Kidney capillary endothelial cell (primary cell): ENCODE measurements around the gene CLPTM1.
"Not testable (repeated sequence)": the region's sequence is repeated elsewhere in the genome, so short reads cannot be mapped to it uniquely, and the experiment has no call there.

Experiments
- DNase-seq: peaks from one replicate; pipeline ENCODE4 v3.0.0-alpha.2; 2018; ENCODE audit warnings: low spot score

CLPTM1 gene

GRCh38 chr19:44954649-44955504, at the start of gene CLPTM1:
TSS of gene CLPTM1 (plus strand) at chr19:44955380. CDS start at chr19:44955396, 16 bp downstream.
- peak; percentile 96 for DNase-seq

DNA sequence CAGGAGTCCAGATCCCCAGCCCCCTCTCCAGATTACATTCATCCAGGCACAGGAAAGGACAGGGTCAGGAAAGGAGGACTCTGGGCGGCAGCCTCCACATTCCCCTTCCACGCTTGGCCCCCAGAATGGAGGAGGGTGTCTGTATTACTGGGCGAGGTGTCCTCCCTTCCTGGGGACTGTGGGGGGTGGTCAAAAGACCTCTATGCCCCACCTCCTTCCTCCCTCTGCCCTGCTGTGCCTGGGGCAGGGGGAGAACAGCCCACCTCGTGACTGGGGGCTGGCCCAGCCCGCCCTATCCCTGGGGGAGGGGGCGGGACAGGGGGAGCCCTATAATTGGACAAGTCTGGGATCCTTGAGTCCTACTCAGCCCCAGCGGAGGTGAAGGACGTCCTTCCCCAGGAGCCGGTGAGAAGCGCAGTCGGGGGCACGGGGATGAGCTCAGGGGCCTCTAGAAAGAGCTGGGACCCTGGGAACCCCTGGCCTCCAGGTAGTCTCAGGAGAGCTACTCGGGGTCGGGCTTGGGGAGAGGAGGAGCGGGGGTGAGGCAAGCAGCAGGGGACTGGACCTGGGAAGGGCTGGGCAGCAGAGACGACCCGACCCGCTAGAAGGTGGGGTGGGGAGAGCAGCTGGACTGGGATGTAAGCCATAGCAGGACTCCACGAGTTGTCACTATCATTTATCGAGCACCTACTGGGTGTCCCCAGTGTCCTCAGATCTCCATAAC, 49.6 kb upstream of the CLPTM1 start, which contains the start of gene APOE:
Gene APOE (plus strand): TSS at position 360 of the 724 bp plus-strand sequence. CDS start 829 bp downstream, outside the sequence.
- no peak for DNase-seq

DNA sequence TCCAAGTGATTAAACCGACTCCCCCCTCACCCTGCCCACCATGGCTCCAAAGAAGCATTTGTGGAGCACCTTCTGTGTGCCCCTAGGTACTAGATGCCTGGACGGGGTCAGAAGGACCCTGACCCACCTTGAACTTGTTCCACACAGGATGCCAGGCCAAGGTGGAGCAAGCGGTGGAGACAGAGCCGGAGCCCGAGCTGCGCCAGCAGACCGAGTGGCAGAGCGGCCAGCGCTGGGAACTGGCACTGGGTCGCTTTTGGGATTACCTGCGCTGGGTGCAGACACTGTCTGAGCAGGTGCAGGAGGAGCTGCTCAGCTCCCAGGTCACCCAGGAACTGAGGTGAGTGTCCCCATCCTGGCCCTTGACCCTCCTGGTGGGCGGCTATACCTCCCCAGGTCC, 47.6 kb upstream of the CLPTM1 start:
- no peak for DNase-seq

DNA sequence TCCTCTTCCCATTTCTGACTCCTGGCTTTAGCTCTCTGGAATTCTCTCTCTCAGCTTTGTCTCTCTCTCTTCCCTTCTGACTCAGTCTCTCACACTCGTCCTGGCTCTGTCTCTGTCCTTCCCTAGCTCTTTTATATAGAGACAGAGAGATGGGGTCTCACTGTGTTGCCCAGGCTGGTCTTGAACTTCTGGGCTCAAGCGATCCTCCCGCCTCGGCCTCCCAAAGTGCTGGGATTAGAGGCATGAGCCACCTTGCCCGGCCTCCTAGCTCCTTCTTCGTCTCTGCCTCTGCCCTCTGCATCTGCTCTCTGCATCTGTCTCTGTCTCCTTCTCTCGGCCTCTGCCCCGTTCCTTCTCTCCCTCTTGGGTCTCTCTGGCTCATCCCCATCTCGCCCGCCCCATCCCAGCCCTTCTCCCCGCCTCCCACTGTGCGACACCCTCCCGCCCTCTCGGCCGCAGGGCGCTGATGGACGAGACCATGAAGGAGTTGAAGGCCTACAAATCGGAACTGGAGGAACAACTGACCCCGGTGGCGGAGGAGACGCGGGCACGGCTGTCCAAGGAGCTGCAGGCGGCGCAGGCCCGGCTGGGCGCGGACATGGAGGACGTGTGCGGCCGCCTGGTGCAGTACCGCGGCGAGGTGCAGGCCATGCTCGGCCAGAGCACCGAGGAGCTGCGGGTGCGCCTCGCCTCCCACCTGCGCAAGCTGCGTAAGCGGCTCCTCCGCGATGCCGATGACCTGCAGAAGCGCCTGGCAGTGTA, 46.9 kb upstream of the CLPTM1 start:
- DNase-seq = no peak

DNA sequence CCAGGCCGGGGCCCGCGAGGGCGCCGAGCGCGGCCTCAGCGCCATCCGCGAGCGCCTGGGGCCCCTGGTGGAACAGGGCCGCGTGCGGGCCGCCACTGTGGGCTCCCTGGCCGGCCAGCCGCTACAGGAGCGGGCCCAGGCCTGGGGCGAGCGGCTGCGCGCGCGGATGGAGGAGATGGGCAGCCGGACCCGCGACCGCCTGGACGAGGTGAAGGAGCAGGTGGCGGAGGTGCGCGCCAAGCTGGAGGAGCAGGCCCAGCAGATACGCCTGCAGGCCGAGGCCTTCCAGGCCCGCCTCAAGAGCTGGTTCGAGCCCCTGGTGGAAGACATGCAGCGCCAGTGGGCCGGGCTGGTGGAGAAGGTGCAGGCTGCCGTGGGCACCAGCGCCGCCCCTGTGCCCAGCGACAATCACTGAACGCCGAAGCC, 46.3 kb upstream of the CLPTM1 start:
- no peak for DNase-seq

- no peak for DNase-seq
These were observed 45.4 kb upstream of the CLPTM1 start for GRCh38 chr19:44909775-44910174.

GRCh38 chr19:44911896-44912295, 43.3 kb upstream of the CLPTM1 start:
- DNase-seq = not testable (repeated sequence)

- no peak for DNase-seq
These were observed 42.3 kb upstream of the CLPTM1 start for GRCh38 chr19:44912854-44913253.

- DNase-seq = not testable (repeated sequence)
These were observed 41.4 kb upstream of the CLPTM1 start for GRCh38 chr19:44913512-44914432.

GRCh38 chr19:44914433-44915206, 40.6 kb upstream of the CLPTM1 start, which contains the start of gene APOC1:
TSS of gene APOC1 (plus strand) at chr19:44914608. CDS start at chr19:44914892, 284 bp downstream.
- DNase-seq = peak; percentile 72

DNA sequence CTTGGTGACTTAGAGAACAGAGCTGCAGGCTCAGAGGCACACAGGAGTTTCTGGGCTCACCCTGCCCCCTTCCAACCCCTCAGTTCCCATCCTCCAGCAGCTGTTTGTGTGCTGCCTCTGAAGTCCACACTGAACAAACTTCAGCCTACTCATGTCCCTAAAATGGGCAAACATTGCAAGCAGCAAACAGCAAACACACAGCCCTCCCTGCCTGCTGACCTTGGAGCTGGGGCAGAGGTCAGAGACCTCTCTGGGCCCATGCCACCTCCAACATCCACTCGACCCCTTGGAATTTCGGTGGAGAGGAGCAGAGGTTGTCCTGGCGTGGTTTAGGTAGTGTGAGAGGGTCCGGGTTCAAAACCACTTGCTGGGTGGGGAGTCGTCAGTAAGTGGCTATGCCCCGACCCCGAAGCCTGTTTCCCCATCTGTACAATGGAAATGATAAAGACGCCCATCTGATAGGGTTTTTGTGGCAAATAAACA, 30.9 kb upstream of the CLPTM1 start:
- no peak for DNase-seq

DNA sequence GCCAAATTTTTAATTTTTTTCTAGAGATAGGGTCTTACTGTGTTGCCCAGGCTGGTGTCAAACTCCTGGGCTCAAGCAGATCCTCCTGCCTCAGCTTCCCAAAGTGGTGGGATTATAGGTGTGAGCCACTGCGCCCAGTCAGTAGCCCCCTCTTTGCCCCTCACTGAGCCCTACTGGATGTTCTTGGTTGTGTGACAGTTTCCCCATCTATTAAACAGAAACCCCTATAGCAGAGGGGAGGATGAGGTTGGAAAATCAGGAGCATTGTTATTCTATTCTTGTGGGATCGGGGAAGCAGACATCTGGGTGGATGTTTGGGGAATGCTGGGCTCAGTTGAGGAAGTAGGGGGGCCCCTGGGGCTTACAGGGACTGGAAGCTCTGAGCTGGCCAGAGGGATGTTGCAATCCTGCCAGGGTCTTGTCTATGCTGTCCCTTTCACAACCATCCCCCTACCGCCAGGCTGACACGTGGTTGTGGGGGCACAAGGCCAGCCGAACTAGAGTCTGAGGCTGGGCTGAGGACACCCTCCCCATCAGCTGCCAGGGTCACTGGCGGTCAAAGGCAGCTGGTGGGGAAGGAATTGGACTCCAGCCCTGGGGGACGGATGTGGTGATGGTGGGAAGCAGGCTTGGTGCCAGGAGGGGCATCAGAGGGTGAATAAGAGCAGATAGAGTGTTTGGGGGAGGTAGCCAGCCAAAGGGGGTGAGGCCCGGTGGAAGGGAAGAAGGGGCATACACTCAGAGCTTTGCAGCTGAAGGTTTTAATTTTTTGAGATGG, 29.9 kb upstream of the CLPTM1 start:
- no peak for DNase-seq

DNA sequence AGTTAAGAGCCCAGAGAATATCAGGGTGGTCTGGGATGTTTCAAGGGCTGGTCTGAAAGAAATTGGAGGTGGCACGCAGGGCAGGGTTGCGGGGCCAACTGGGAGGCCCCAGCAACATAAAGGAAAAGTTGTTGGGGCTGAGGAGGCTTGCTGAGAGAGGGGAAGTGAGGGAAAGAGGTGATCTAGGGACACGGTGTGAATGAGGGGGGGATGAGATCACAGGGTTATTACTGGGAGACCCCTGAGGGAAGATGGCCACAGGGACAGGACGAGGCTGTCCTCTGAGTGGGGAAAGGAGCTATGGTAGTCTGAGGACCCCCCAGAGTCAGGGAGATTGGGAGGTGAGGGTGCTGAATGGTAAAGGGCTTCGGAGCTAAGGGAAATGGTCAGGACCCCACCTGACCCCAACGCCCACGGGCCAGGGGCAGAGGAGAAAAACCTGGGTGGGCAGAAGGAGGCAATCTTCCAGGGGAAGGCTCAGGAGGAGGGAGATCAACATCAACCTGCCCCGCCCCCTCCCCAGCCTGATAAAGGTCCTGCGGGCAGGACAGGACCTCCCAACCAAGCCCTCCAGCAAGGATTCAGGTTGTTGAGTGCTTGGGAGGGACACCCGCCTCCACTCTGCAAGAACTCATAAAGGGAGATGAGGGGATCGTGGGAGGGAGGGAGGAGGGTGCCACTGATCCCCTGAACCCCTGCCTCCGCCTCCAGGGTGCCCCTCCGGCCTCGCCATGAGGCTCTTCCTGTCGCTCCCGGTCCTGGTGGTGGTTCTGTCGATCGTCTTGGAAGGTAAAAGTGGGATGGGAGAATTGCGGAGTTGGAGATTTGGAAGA, 28.7 kb upstream of the CLPTM1 start:
- not testable (repeated sequence) for DNase-seq

GRCh38 chr19:44927746-44928145, 27.4 kb upstream of the CLPTM1 start:
- no peak for DNase-seq

DNA sequence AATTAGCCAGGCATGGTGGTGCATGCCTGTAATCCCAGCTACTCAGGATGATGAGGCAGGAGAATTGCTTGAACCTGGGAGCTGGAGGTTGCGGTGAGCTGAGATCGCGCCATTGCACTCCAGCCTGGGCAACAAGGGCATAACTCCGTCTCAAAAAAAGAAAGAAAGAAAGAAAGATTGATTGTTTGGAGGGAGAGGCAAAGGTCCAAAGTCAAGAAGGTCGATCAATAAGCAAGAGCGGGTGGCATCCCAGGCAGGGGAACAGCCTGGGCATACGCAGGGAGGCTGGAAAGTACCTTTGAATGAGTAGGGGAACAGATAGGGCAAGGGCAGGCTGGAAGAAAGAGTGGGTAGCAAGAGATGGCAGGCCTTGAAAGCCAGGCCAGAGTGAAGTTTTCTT, 25.1 kb upstream of the CLPTM1 start:
- no peak for DNase-seq

DNA sequence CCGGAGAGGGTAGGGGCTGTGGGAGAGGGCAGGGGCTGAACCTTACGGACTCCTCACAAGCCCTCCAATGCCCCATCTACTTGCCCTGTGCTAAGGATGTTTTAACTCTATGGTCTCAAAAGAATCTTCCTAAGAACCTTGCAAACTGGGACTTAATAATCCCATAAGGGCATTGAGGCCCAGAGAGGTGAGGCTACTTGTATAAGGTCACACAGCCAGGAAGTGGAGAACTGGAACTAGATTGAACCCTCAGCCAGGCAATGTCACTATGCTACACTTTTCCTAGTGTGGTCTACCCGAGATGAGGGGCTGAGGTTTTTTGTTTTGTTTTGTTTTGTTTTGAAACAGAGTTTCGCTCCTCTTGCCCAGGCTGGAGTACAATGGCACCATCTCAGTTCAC, 23.6 kb upstream of the CLPTM1 start:
- DNase-seq = no peak

DNA sequence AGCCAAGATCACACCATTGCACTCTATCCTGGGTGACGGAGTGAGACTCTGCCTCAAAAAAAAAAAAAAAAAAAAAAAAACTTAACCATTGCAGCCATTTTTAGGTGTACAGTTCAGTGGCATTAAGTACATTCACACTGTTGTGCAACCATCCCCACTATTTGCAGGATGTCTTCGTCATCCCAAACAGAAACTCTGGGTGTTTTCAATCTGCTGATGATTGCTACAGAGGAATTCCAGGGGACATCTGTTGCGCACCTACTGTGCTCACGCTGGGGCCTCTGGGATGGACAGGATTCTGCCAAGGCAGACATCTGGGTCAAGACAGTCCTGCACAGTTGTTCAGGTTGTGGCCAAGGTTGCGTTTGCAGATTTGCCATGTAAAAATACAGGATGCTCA, 15.5 kb upstream of the CLPTM1 start:
- no peak for DNase-seq

GRCh38 chr19:44942067-44942571, 13.1 kb upstream of the CLPTM1 start, which contains the start of gene APOC4:
TSS of gene APOC4 (plus strand) at chr19:44942237. CDS start at chr19:44942278, 41 bp downstream.
- no peak for DNase-seq
